ENCODE measurements around the gene LRRC34.

GRCh38 chr3:169818316-169818715 lies 5.6 kb upstream of the LRRC34 start:
- TF ChIP-seq CTCF (IDR thresholded peaks at IDR 0.05) (no peak), POLR2A (IDR thresholded peaks at IDR 0.05) (no peak)

All from heart left ventricle (tissue), 13 donors.